ENCODE data around the gene CCT6A.
"Not testable (repeated sequence)": the region's sequence is repeated elsewhere in the genome, so short reads cannot be mapped to it uniquely, and the experiment has no call there.

DNA sequence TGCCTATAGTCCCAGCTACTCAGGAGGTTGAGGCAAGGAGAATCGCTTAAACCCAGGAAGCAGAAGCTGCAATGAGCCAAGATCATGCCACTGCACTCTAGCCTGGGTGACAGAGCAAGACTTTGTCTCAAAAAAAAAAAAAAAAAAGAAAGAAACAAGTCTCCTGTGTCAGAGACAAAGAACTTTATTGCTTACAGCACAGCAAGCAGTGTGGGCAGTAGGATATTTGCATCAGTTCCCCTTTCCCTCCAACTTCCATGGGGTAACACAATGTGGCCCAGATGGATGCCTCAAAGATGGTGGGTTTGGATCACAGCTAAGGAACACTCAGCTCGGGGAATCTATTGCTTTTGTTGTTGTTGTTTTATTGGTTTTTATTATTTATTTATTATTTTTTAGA is 5.8 kb upstream of the CCT6A start:
- TF ChIP-seq, protein P1, sequence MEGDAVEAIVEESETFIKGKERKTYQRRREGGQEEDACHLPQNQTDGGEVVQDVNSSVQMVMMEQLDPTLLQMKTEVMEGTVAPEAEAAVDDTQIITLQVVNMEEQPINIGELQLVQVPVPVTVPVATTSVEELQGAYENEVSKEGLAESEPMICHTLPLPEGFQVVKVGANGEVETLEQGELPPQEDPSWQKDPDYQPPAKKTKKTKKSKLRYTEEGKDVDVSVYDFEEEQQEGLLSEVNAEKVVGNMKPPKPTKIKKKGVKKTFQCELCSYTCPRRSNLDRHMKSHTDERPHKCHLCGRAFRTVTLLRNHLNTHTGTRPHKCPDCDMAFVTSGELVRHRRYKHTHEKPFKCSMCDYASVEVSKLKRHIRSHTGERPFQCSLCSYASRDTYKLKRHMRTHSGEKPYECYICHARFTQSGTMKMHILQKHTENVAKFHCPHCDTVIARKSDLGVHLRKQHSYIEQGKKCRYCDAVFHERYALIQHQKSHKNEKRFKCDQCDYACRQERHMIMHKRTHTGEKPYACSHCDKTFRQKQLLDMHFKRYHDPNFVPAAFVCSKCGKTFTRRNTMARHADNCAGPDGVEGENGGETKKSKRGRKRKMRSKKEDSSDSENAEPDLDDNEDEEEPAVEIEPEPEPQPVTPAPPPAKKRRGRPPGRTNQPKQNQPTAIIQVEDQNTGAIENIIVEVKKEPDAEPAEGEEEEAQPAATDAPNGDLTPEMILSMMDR (IDR thresholded peaks at IDR 0.05; ENCODE audit: poor library complexity, severe bottlenecking) = not testable (repeated sequence)
- not testable (repeated sequence) for TF ChIP-seq POLR2AphosphoS5 (IDR thresholded peaks at IDR 0.05); RAD21 (conservative IDR thresholded peaks at IDR 0.05); EP300 (conservative IDR thresholded peaks at IDR 0.05; ENCODE audit: poor library complexity, severe bottlenecking); TAF1 (IDR thresholded peaks at IDR 0.05; ENCODE audit: low read depth)

Data from neural cell (in vitro differentiated cells).